WTC11 (cell line): ENCODE results near the gene RFESD. TPM values are rescaled to one million over a fixed set of nuclear protein-coding genes. Genes with fewer than 3 reads are reported as not detected.

Source experiments
- ATAC-seq: fragments of 200-7000 bp; cut with Tn5 transposase; 2 replicates; pipeline ENCODE4 v1.10.0; 2021; ENCODE audit warnings: mild to moderate bottlenecking, moderate library complexity
- CTCF ChIA-PET: fragments of 300-600 bp; sonication (Branson Sonifier 250); formaldehyde crosslinking; loops from one replicate; lab custom pipeline; 2021; ENCODE audit warnings: antibody characterized with exemption; lab: Charles Lee
- POLR2A ChIA-PET: fragments of 350-600 bp; sonication (Branson Sonifier 250); formaldehyde crosslinking; loops from one replicate; lab custom pipeline; 2021; ENCODE audit warnings: antibody characterized with exemption; lab: Charles Lee
- DNase-seq: peaks from one replicate; pipeline ENCODE4 v3.0.0; 2021; ENCODE audit warnings: low spot score
- H3K27ac Mint-ChIP-seq: 2 replicates; pipeline ENCODE4 v1.8.0; 2021; ENCODE audit warnings: mixed read lengths
- H3K27me3 Mint-ChIP-seq: 2 replicates; pipeline ENCODE4 v1.8.0; 2021; ENCODE audit warnings: low read depth, mild to moderate bottlenecking, moderate library complexity, mixed read lengths
- H3K36me3 Mint-ChIP-seq: 2 replicates; pipeline ENCODE4 v1.8.0; 2021; ENCODE audit warnings: mixed read lengths
- H3K4me1 Mint-ChIP-seq: 2 replicates; pipeline ENCODE4 v1.8.0; 2022; ENCODE audit warnings: mixed read lengths
- H3K4me3 Mint-ChIP-seq: 2 replicates; pipeline ENCODE4 v1.8.0; 2021; ENCODE audit warnings: mild to moderate bottlenecking, moderate library complexity, mixed read lengths
- H3K9me3 Mint-ChIP-seq: 2 replicates; pipeline ENCODE4 v1.8.0; 2021; ENCODE audit warnings: mixed read lengths
- ATF6 ChIP-seq: sonication (generic); formaldehyde crosslinking; IDR thresholded peaks from 2 replicates; pipeline ENCODE4 v1.8.1; 2023; ENCODE audit warnings: mild to moderate bottlenecking, missing genetic modification reagents
- CREB1 ChIP-seq: sonication (generic); formaldehyde crosslinking; IDR thresholded peaks from 2 replicates; pipeline ENCODE4 v1.8.0; 2023; ENCODE audit warnings: mild to moderate bottlenecking, missing genetic modification reagents
- E2F1 ChIP-seq: sonication (generic); formaldehyde crosslinking; IDR thresholded peaks from 2 replicates; pipeline ENCODE4 v1.8.0; 2022; ENCODE audit warnings: mild to moderate bottlenecking, missing genetic modification reagents
- E2F5 ChIP-seq: sonication (generic); formaldehyde crosslinking; IDR thresholded peaks from 2 replicates; pipeline ENCODE4 v1.8.1; 2022; ENCODE audit warnings: mild to moderate bottlenecking, moderate library complexity, missing genetic modification reagents
- FOXP4 ChIP-seq: sonication (generic); formaldehyde crosslinking; IDR thresholded peaks from 2 replicates; pipeline ENCODE4 v1.8.0; 2022; ENCODE audit warnings: mild to moderate bottlenecking, missing genetic modification reagents
- GABPB1 ChIP-seq: sonication (generic); formaldehyde crosslinking; IDR thresholded peaks from 2 replicates; pipeline ENCODE4 v1.8.1; 2023; ENCODE audit warnings: mild to moderate bottlenecking, missing genetic modification reagents
- GTF2I ChIP-seq: fragments of 250-450 bp; sonication (Bioruptor Pico); conservative IDR thresholded peaks from 2 replicates; pipeline ENCODE4 v1.4.0; 2021; ENCODE audit warnings: mild to moderate bottlenecking
- JAZF1 ChIP-seq: fragments of 250-450 bp; sonication (Bioruptor Pico); IDR thresholded peaks from 2 replicates; pipeline ENCODE4 v1.9.0; 2021; ENCODE audit warnings: moderate library complexity, mild to moderate bottlenecking, inconsistent platforms
- KAT7 ChIP-seq: sonication (generic); formaldehyde crosslinking; IDR thresholded peaks from 2 replicates; pipeline ENCODE4 v1.8.1; 2023; ENCODE audit warnings: missing genetic modification reagents, mild to moderate bottlenecking, borderline replicate concordance
- NFATC4 ChIP-seq: fragments of 250-450 bp; sonication (Bioruptor Pico); IDR thresholded peaks from 2 replicates; pipeline ENCODE4 v1.9.0; 2021; ENCODE audit warnings: mild to moderate bottlenecking
- RORB ChIP-seq: fragments of 250-450 bp; sonication (Bioruptor Pico); IDR thresholded peaks from 2 replicates; pipeline ENCODE4 v1.9.0; 2021; ENCODE audit warnings: mild to moderate bottlenecking
- SMAD3 ChIP-seq: sonication (generic); formaldehyde crosslinking; IDR thresholded peaks from 2 replicates; pipeline ENCODE4 v1.8.0; 2022; ENCODE audit warnings: missing genetic modification reagents, mild to moderate bottlenecking, borderline replicate concordance
- USF2 ChIP-seq: sonication (generic); formaldehyde crosslinking; IDR thresholded peaks from 2 replicates; pipeline ENCODE4 v1.8.1; 2023; ENCODE audit warnings: mild to moderate bottlenecking, missing genetic modification reagents, moderate library complexity
- ZNF121 ChIP-seq: sonication (generic); formaldehyde crosslinking; IDR thresholded peaks from 2 replicates; pipeline ENCODE4 v1.8.0; 2023; ENCODE audit warnings: missing genetic modification reagents
- ZNF317 ChIP-seq: sonication (generic); formaldehyde crosslinking; IDR thresholded peaks from 2 replicates; pipeline ENCODE4 v1.8.1; 2023; ENCODE audit warnings: low read depth, mild to moderate bottlenecking, moderate library complexity, missing genetic modification reagents, borderline replicate concordance
- ZNF416 ChIP-seq: fragments of 250-450 bp; sonication (Bioruptor Pico); IDR thresholded peaks from 2 replicates; pipeline ENCODE4 v1.9.0; 2021; ENCODE audit warnings: mild to moderate bottlenecking, inconsistent platforms
- ZNF532 ChIP-seq: fragments of 250-450 bp; sonication (Bioruptor Pico); IDR thresholded peaks from 2 replicates; pipeline ENCODE4 v1.9.0; 2021; ENCODE audit warnings: mild to moderate bottlenecking, borderline replicate concordance
- ZSCAN18 ChIP-seq: fragments of 250-450 bp; sonication (Bioruptor Pico); IDR thresholded peaks from 2 replicates; pipeline ENCODE4 v2.1.2; 2022; ENCODE audit warnings: mild to moderate bottlenecking, moderate library complexity
- total RNA-seq: library from RNA; stranded (reverse); gene quantifications from 3 replicates; pipeline ENCODE4 v1.2.3, GENCODE V29; 2021

Gene RFESD
- total RNA-seq, 1 experiment from 2014 or later, result 5.7 TPM

- H3K4me3 Mint-ChIP-seq, result no peak overlapping the region
- peaks cover 2% of the 10 kb centered on the region for H3K27me3 Mint-ChIP-seq
- TF ChIP-seq E2F1 (CRISPR knock-in tag) (no peak), ZSCAN18 (CRISPR knock-in tag) (no peak), GTF2I (CRISPR knock-in tag) (no peak), NFATC4 (CRISPR knock-in tag) (no peak), KAT7 (no peak), SMAD3 (CRISPR knock-in tag) (no peak), FOXP4 (CRISPR knock-in tag) (no peak), GABPB1 (no peak), ATF6 (CRISPR knock-in tag) (no peak), CREB1 (CRISPR knock-in tag) (no peak), E2F5 (CRISPR knock-in tag) (no peak), JAZF1 (CRISPR knock-in tag) (no peak), RORB (CRISPR knock-in tag) (no peak), ZNF416 (CRISPR knock-in tag) (no peak), ZNF317 (no peak), ZNF532 (CRISPR knock-in tag) (no peak), USF2 (CRISPR knock-in tag) (no peak), ZNF121 (CRISPR knock-in tag) (no peak)
- ATAC-seq, result peak; percentile 78
- CTCF ChIA-PET, result no interaction called here
- no peak overlapping the region for H3K27ac Mint-ChIP-seq
- peaks cover 7% of the 10 kb centered on the region; the same call in 1 of the 2 replicates for H3K4me1 Mint-ChIP-seq
- H3K9me3 Mint-ChIP-seq, result peaks cover 57% of the 10 kb centered on the region
- peak; percentile 19 for DNase-seq
- H3K36me3 Mint-ChIP-seq, result peaks cover 30% of the 10 kb centered on the region
- POLR2A ChIA-PET, result no interaction called here
These were observed 17.6 kb upstream of the RFESD start for GRCh38 chr5:95628933-95629332.
